Measurements from ENCODE around the gene APBB1IP. TPM values are rescaled to one million over a fixed set of nuclear protein-coding genes. Genes with fewer than 3 reads are reported as not detected.
A peak's percentile ranks its signal among the peaks of the same experiment; 100 is the strongest.
"Not testable (repeated sequence)": the region's sequence is repeated elsewhere in the genome, so short reads cannot be mapped to it uniquely, and the experiment has no call there.

The APBB1IP gene
- total and polyA plus RNA-seq, 8 donors = 1.8 to 50.0 (median 2.4) TPM

DNA sequence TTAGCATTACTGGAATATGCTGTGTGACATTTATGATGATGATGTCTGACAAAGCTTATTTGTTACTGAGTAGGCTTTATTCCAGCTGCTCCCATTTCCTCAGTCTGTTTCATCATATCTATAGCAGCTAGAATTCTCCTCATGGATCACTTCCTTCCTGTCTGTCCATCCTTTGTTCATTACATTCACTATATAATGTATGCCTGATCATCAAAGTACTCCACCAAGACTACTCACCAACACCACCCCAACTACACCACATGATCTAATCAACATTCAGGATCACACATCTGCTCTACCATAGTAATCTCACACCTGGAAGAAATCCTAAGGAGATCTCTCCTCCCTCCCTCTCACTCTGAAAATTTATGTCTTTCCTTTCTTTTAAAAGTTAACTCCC lies 61.3 kb downstream of the APBB1IP start:
- ATAC-seq = no peak
- Histone ChIP-seq H3K27me3 (no peaks in the 10 kb centered on the region), H3K36me3 (peaks cover 0 to 74% of the 10 kb centered on the region in 2 donors), H3K4me3 (no peak overlapping the region), H3K9me3 (no peaks in the 10 kb centered on the region), H3K27ac (no peak overlapping the region), H3K4me1 (peaks cover 0 to 13% of the 10 kb centered on the region in 2 donors)
- DNase-seq = no peak
- intact Hi-C loops (cut with DNase I) = no loop called here
- TF ChIP-seq CTCF (IDR thresholded peaks at IDR 0.05) = no peak

GRCh38 chr10:26502986-26503385 lies 64.8 kb downstream of the APBB1IP start:
- H3K4me1 ChIP-seq = peaks cover 0 to 13% of the 10 kb centered on the region in 2 donors
- no peaks in the 10 kb centered on the region for H3K27me3 ChIP-seq
- DNase-seq (no peak), ATAC-seq (no peak)
- H3K36me3 ChIP-seq = peaks cover 0 to 67% of the 10 kb centered on the region in 2 donors
- no peak for TF ChIP-seq CTCF (IDR thresholded peaks at IDR 0.05)
- intact Hi-C loops (cut with DNase I) = loop anchor here in 1 of 2 donors (10.0 kb wide), 1 partner anchor 538 kb away; no protein-coding TSS in a partner anchor
- H3K27ac ChIP-seq = peak overlapping the region in 1 of 2 donors; percentile 45
- H3K4me3 ChIP-seq = no peak overlapping the region
- H3K9me3 ChIP-seq = no peaks in the 10 kb centered on the region

DNA sequence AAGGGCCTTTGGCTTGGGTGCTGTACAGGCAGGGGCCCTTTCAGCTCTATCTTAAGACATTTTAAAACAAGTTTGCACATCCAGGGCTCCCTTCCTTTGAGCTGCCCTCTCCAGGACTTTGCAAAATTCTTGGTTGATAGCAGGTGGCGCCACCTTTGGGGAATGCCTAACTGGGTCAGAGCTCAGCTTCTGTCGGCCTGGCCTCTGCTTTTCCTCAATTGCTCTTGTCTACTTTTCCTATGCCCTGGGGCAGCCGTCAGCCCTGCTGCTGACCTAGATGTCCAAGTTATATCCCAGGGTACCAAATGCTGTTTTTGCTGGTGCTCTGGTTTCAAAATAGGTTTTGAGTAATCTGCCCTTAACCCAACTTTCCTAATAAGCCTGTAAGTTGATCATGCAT lies 65.8 kb downstream of the APBB1IP start:
- intact Hi-C loops (cut with DNase I) = loop anchor here in 1 of 2 donors (10.0 kb wide), 1 partner anchor 539 kb away; no protein-coding TSS in a partner anchor
- Histone ChIP-seq H3K9me3 (no peaks in the 10 kb centered on the region), H3K4me3 (no peak overlapping the region), H3K4me1 (peaks cover 0 to 13% of the 10 kb centered on the region in 2 donors), H3K36me3 (peaks cover 0 to 58% of the 10 kb centered on the region in 2 donors), H3K27me3 (no peaks in the 10 kb centered on the region), H3K27ac (peak overlapping the region in 1 of 2 donors; percentile 45)
- no peak for DNase-seq
- ATAC-seq = peak; percentile 22
- no peak for TF ChIP-seq CTCF (IDR thresholded peaks at IDR 0.05)

GRCh38 chr10:26504429-26504828 lies 66.3 kb downstream of the APBB1IP start:
- not testable (repeated sequence) for DNase-seq, H3K9me3 ChIP-seq, H3K27me3 ChIP-seq, ATAC-seq, H3K27ac ChIP-seq, H3K4me3 ChIP-seq
- intact Hi-C loops (cut with DNase I) = loop anchor here in 1 of 2 donors (10.0 kb wide), 1 partner anchor 540 kb away; no protein-coding TSS in a partner anchor
- Histone ChIP-seq H3K36me3 (peaks cover 0 to 57% of the 10 kb centered on the region in 2 donors), H3K4me1 (peaks cover 0 to 13% of the 10 kb centered on the region in 2 donors)

DNA sequence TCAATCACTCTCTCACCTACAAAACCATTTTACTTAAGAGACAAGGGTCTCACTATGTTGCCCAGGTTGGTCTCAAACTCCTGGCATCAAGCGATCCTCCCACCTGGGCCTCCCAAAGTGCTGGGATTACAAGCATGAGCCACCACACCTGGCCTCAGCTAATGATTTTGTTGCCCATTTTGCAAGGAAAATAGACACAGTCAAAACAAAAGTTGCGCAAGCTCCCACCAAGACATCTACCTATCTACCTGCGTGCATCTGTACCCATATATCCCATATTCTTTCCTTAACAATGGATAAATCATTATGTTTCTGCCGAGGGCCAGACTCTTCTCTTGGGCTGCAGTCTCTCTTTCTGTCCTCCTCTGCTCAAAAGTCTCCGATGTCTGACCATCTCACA lies 67.3 kb downstream of the APBB1IP start:
- Histone ChIP-seq H3K27me3 (no peaks in the 10 kb centered on the region), H3K36me3 (peaks cover 0 to 53% of the 10 kb centered on the region in 2 donors), H3K4me3 (no peak overlapping the region), H3K27ac (no peak overlapping the region), H3K4me1 (peaks cover 0 to 13% of the 10 kb centered on the region in 2 donors), H3K9me3 (no peaks in the 10 kb centered on the region)
- DNase-seq = no peak
- no peak for ATAC-seq
- intact Hi-C loops (cut with DNase I) = loop anchor here in 1 of 2 donors (10.0 kb wide), 1 partner anchor 541 kb away; no protein-coding TSS in a partner anchor
- TF ChIP-seq CTCF (IDR thresholded peaks at IDR 0.05) = no peak

- ATAC-seq = no peak
- no peaks in the 10 kb centered on the region for H3K27me3 ChIP-seq
- intact Hi-C loops (cut with DNase I) = loop anchor here in 1 of 2 donors (10.0 kb wide), 1 partner anchor 542 kb away; no protein-coding TSS in a partner anchor
- H3K4me3 ChIP-seq = no peak overlapping the region
- no peaks in the 10 kb centered on the region for H3K9me3 ChIP-seq
- H3K27ac ChIP-seq = no peak overlapping the region
- no peak for DNase-seq
- H3K4me1 ChIP-seq = peaks cover 0 to 13% of the 10 kb centered on the region in 2 donors
- TF ChIP-seq CTCF (IDR thresholded peaks at IDR 0.05) = no peak
- H3K36me3 ChIP-seq = peaks cover 0 to 52% of the 10 kb centered on the region in 2 donors
Observed at GRCh38 chr10:26506736-26507135, 68.6 kb downstream of the APBB1IP start.

Measured in left lung (tissue), 10 donors.